Stimulated activated CD4-positive, alpha-beta T cell treated with anti-CD3 and anti-CD28 coated beads, TNF-alpha, amount 100 ng/mL, for 4 hours (primary cell): ENCODE measurements around the gene SLC13A4.
"Not testable (repeated sequence)": the region's sequence is repeated elsewhere in the genome, so short reads cannot be mapped to it uniquely, and the experiment has no call there.

Experiments
- DNase-seq, 3 experiments: peaks; one replicate each; pipeline ENCODE4 v3.0.0-alpha.2; 2020; ENCODE audit warnings: low read depth in 3 of 3

SLC13A4 gene

GRCh38 chr7:135693558-135693957, 34.4 kb downstream of the SLC13A4 start:
- no peak for DNase-seq

GRCh38 chr7:135692606-135693005, 35.4 kb downstream of the SLC13A4 start:
- DNase-seq, result not testable (repeated sequence)

GRCh38 chr7:135692055-135692454, 35.9 kb downstream of the SLC13A4 start:
- DNase-seq, result no peak

GRCh38 chr7:135690566-135690965, 37.4 kb downstream of the SLC13A4 start:
- no peak for DNase-seq

- DNase-seq, result no peak
Measured at GRCh38 chr7:135687466-135687865, 40.5 kb downstream of the SLC13A4 start.

- DNase-seq, result no peak
Measured at GRCh38 chr7:135685306-135686084, 42.5 kb downstream of the SLC13A4 start.

- DNase-seq, result no peak
Measured at GRCh38 chr7:135684699-135685098, 43.3 kb downstream of the SLC13A4 start.

- no peak for DNase-seq
Measured at GRCh38 chr7:135684136-135684535, 43.9 kb downstream of the SLC13A4 start.

- no peak for DNase-seq
Measured at GRCh38 chr7:135683609-135684008, 44.4 kb downstream of the SLC13A4 start.

- no peak for DNase-seq
Measured at GRCh38 chr7:135682191-135682590, 45.8 kb downstream of the SLC13A4 start.

- DNase-seq, result no peak
Measured at GRCh38 chr7:135681762-135682161, 46.2 kb downstream of the SLC13A4 start.

- no peak for DNase-seq
Measured at GRCh38 chr7:135678612-135679575, 49.1 kb downstream of the SLC13A4 start.

GRCh38 chr7:135673360-135673706, 54.7 kb downstream of the SLC13A4 start:
- no peak for DNase-seq

- no peak for DNase-seq
Measured at GRCh38 chr7:135672560-135673359, 55.2 kb downstream of the SLC13A4 start.

GRCh38 chr7:135670179-135670578, 57.8 kb downstream of the SLC13A4 start:
- no peak for DNase-seq

GRCh38 chr7:135669774-135670173, 58.2 kb downstream of the SLC13A4 start:
- DNase-seq, result no peak

GRCh38 chr7:135668852-135669395, 59.1 kb downstream of the SLC13A4 start:
- not testable (repeated sequence) for DNase-seq

GRCh38 chr7:135667626-135668025, 60.4 kb downstream of the SLC13A4 start:
- not testable (repeated sequence) for DNase-seq

GRCh38 chr7:135666846-135667245, 61.1 kb downstream of the SLC13A4 start:
- DNase-seq, result no peak

- DNase-seq, result no peak
Measured at GRCh38 chr7:135666156-135666555, 61.8 kb downstream of the SLC13A4 start.

- no peak for DNase-seq
Measured at GRCh38 chr7:135665042-135665441, 62.9 kb downstream of the SLC13A4 start.
